ENCODE measurements around the gene XRCC1. TPM values are rescaled to one million over a fixed set of nuclear protein-coding genes. Genes with fewer than 3 reads are reported as not detected.

XRCC1 gene
- total and polyA plus RNA-seq, 2 of the 8 experiments (the other 6 are each of a cell fraction or from before 2014, with no cell fraction given): 42.5 to 44.4 TPM

DNA sequence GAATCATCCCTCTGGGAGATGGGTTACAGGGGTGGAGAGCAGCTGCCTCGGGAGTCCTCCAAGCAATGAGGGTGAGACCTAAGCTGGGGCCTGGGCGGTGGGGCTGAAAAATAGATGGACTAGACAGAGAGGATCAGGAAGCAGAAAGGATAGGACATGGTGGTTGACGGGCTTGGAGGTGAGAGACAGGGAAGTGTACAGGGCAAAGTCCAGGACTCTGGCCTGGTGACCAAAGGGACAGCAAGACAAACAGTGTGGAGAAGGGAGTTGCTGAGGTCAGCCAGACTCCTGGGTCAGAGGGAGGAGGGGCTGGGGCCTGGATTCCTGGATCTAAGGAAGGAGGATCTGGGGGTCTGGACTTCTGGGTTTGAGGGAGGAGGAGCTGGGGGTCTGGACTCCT lies 76.3 kb downstream of the XRCC1 start:
- Histone ChIP-seq H4K91ac (replicated peaks; ENCODE audit: insufficient read length, low read length) (no peak overlapping the region), H4K20me1 (replicated peaks in 1 of 2; ENCODE audit: control insufficient read depth in 1 of 2, insufficient read depth in 2 of 2, low read length in 2 of 2) (peaks cover 0 to 2% of the 10 kb centered on the region in 2 experiments), H2BK15ac (ENCODE audit: low read length) (no peak overlapping the region), H4K8ac (ENCODE audit: extremely low read depth, insufficient read depth, low read length) (no peak overlapping the region), H3K56ac (replicated peaks; ENCODE audit: insufficient read length, low read depth, low read length) (no peak overlapping the region), H3K9me3 (ENCODE audit: insufficient read depth in 2 of 2, low read depth in 1 of 2, low read length in 1 of 2) (no peaks in the 10 kb centered on the region), H2BK20ac (ENCODE audit: low read length) (no peak overlapping the region), H3K18ac (ENCODE audit: extremely low read depth, low read length) (no peak overlapping the region), H3K27ac (ENCODE audit: low read depth, low read length) (no peak overlapping the region), H2BK12ac (ENCODE audit: low read depth, low read length) (no peak overlapping the region), H3K4me1 (replicated peaks in 1 of 4; ENCODE audit: control insufficient read depth in 3 of 4, insufficient read depth in 4 of 4, low read length in 3 of 4) (peaks cover 0 to 6% (median 0%) of the 10 kb centered on the region in 4 experiments; a peak in 1 of 7 replicates), H3K14ac (ENCODE audit: insufficient read length) (no peak overlapping the region), H3K79me2 (ENCODE audit: control insufficient read depth in 1 of 2, insufficient read depth in 2 of 2, low read length in 2 of 2) (no peaks in the 10 kb centered on the region), H3K9ac (replicated peaks in 1 of 4; ENCODE audit: extremely low read depth in 1 of 4, low read depth in 3 of 4, low read length in 3 of 4) (no peak overlapping the region), H2AFZ (ENCODE audit: low read length) (no peak overlapping the region), H2BK120ac (replicated peaks; ENCODE audit: low read depth, low read length) (no peak overlapping the region), H3K27me3 (replicated peaks in 1 of 4; ENCODE audit: control insufficient read depth in 3 of 4, extremely low read depth in 1 of 4, insufficient read depth in 3 of 4, low read length in 3 of 4) (peaks cover 3 to 16% (median 14%) of the 10 kb centered on the region in 4 experiments), H2AK5ac (ENCODE audit: low read depth, low read length) (no peak overlapping the region), H3K4me2 (ENCODE audit: insufficient read depth in 1 of 2, low read depth in 2 of 2, low read length in 2 of 2) (no peak overlapping the region), H3K79me1 (ENCODE audit: low read depth, low read length) (no peaks in the 10 kb centered on the region), H3K4ac (replicated peaks; ENCODE audit: insufficient read length, low read depth, low read length) (no peak overlapping the region), H3K36me3 (ENCODE audit: control insufficient read depth in 2 of 4, insufficient read depth in 4 of 4, low read length in 3 of 4) (peaks cover 0 to 8% (median 2%) of the 10 kb centered on the region in 4 experiments; a peak in 3 of 8 replicates), H4K5ac (ENCODE audit: insufficient read length, low read depth, low read length) (no peak overlapping the region), H3K4me3 (ENCODE audit: extremely low read depth in 1 of 4, insufficient read depth in 2 of 4, low read depth in 3 of 4, low read length in 4 of 4) (no peak overlapping the region), H3K23me2 (ENCODE audit: low read depth, low read length) (peaks cover 12% of the 10 kb centered on the region; the same call in 1 of the 2 replicates), H2BK5ac (ENCODE audit: low read depth, low read length) (no peak overlapping the region), H3K23ac (ENCODE audit: insufficient read length) (no peak overlapping the region)
- 73% methylated on average over 3 of the region's 3 CpGs; no CpG with 5 or more reads in 1 of the 2 experiments for WGBS, 2 experiments (ENCODE audit: extremely low coverage in 1 of 2, insufficient coverage in 1 of 2, insufficient read length in 1 of 2, insufficient replicate concordance in 2 of 2, low coverage in 1 of 2, low lambda C conversion rate in 2 of 2, missing lambda C conversion rate in 1 of 2)
- ChIA-PET POLR2A (ENCODE audit: partially characterized antibody) (no interaction called here), CTCF (ENCODE audit: partially characterized antibody) (interaction anchor here (0.6 to 1.9 kb wide), 8 partner anchors 19 to 221 kb away, joined by 3 to 9 read pairs (median 4); no protein-coding TSS in a partner anchor)
- no peak for DNase-seq (ENCODE audit: low read depth in 1 of 2, low spot score in 2 of 2)
- TF ChIP-seq SUZ12 (IDR thresholded peaks at IDR 0.05; ENCODE audit: low read length) (no peak), GTF2F1 (IDR thresholded peaks at IDR 0.05; ENCODE audit: borderline replicate concordance, low read depth, low read length) (no peak), JUND (IDR thresholded peaks at IDR 0.05; ENCODE audit: low read length) (no peak), EZH2 (IDR thresholded peaks at IDR 0.05; ENCODE audit: low read depth, low read length, severe bottlenecking) (no peak)
- TF ChIP-seq, protein P1, sequence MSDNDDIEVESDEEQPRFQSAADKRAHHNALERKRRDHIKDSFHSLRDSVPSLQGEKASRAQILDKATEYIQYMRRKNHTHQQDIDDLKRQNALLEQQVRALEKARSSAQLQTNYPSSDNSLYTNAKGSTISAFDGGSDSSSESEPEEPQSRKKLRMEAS (IDR thresholded peaks at IDR 0.05): no peak
- TF ChIP-seq, protein P2, sequence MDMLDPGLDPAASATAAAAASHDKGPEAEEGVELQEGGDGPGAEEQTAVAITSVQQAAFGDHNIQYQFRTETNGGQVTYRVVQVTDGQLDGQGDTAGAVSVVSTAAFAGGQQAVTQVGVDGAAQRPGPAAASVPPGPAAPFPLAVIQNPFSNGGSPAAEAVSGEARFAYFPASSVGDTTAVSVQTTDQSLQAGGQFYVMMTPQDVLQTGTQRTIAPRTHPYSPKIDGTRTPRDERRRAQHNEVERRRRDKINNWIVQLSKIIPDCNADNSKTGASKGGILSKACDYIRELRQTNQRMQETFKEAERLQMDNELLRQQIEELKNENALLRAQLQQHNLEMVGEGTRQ (IDR thresholded peaks at IDR 0.05; ENCODE audit: low read length): no peak
- FAIRE-seq: no peak
